ENCODE measurements around the gene ETFA. TPM values are rescaled to one million over a fixed set of nuclear protein-coding genes. Genes with fewer than 3 reads are reported as not detected.

The ETFA gene
- total and polyA plus RNA-seq, 10 of the 15 experiments (the other 5 are each of a cell fraction or from before 2014, with no cell fraction given), result 114 to 331 (median 152) TPM

GRCh38 chr15:76190751-76191538, 120.3 kb downstream of the ETFA start (continued):
- TF ChIP-seq RBBP5 (conservative IDR thresholded peaks at IDR 0.05), result no peak
- no peak for TF ChIP-seq BRCA1 (IDR thresholded peaks at IDR 0.05; ENCODE audit: low read depth, low read length)
- TF ChIP-seq CHD1 (IDR thresholded peaks at IDR 0.05; ENCODE audit: low read depth, low read length), result no peak
- peak; percentile 87 to 94 (median 92) for TF ChIP-seq CTCF (IDR thresholded peaks at IDR 0.05 in 2 of 3, conservative IDR thresholded peaks at IDR 0.05 in 1 of 3; ENCODE audit: control insufficient read depth in 2 of 3, extremely low read depth in 1 of 3, insufficient read depth in 1 of 3, low read depth in 3 of 3, low read length in 3 of 3)
- no peak for TF ChIP-seq ZNF217 (IDR thresholded peaks at IDR 0.05)
- TF ChIP-seq HDGF (IDR thresholded peaks at IDR 0.05), result 0 out of 2 replicates have a peak, but pooled peaks have one; percentile 15
- 0 out of 2 replicates have a peak, but pooled peaks have one; percentile 46 for TF ChIP-seq STAT3 (IDR thresholded peaks at IDR 0.05; ENCODE audit: low read depth, low read length)
- TF ChIP-seq MXI1 (IDR thresholded peaks at IDR 0.05; ENCODE audit: low read depth, low read length), result no peak
- no peak for TF ChIP-seq ESRRA (IDR thresholded peaks at IDR 0.05; ENCODE audit: low read length)
- TF ChIP-seq RUNX3 (IDR thresholded peaks at IDR 0.05; ENCODE audit: low read length), result peak; percentile 41; the same call in 1 of the 2 replicates
- no peak for TF ChIP-seq ZNF384 (IDR thresholded peaks at IDR 0.05; ENCODE audit: borderline replicate concordance, low read depth, low read length)
- no peak for TF ChIP-seq NRF1 (conservative IDR thresholded peaks at IDR 0.05; ENCODE audit: low read depth, low read length)
- TF ChIP-seq TARDBP (IDR thresholded peaks at IDR 0.05; ENCODE audit: borderline replicate concordance), result no peak
- TF ChIP-seq CBX3 (IDR thresholded peaks at IDR 0.05; ENCODE audit: borderline replicate concordance, low read depth), result no peak
- TF ChIP-seq IRF4 (IDR thresholded peaks at IDR 0.05; ENCODE audit: low read depth, low read length), result 0 out of 2 replicates have a peak, but pooled peaks have one; percentile 41
- TF ChIP-seq NR2C2 (IDR thresholded peaks at IDR 0.05; ENCODE audit: borderline replicate concordance, control insufficient read depth, insufficient read length, low read depth), result no peak
- peak; percentile 51; the same call in 1 of the 2 replicates for TF ChIP-seq YY1 (IDR thresholded peaks at IDR 0.05; ENCODE audit: low read depth, low read length)
- no peak for TF ChIP-seq ZBTB11 (CRISPR knock-in tag; IDR thresholded peaks at IDR 0.05)
- TF ChIP-seq MYC (IDR thresholded peaks at IDR 0.05; ENCODE audit: insufficient read depth, insufficient read length, insufficient replicate concordance, low read length, severe bottlenecking), result no peak
- no peak for TF ChIP-seq ZNF24 (IDR thresholded peaks at IDR 0.05)
- no peak for TF ChIP-seq MEF2B (IDR thresholded peaks at IDR 0.05; ENCODE audit: partially characterized antibody, poor library complexity, severe bottlenecking)
- no peak for TF ChIP-seq KDM1A (IDR thresholded peaks at IDR 0.05; ENCODE audit: borderline replicate concordance)
- no peak for TF ChIP-seq ATF7 (IDR thresholded peaks at IDR 0.05; ENCODE audit: low read depth)
- TF ChIP-seq NFYA (IDR thresholded peaks at IDR 0.05; ENCODE audit: borderline replicate concordance, low read depth, low read length), result no peak
- TF ChIP-seq EZH2 (IDR thresholded peaks at IDR 0.05; ENCODE audit: borderline replicate concordance, control insufficient read depth, low read depth, low read length), result no peak

All from GM12878 (cell line).